ENCODE measurements around the gene POLK.
"Not testable (repeated sequence)": the region's sequence is repeated elsewhere in the genome, so short reads cannot be mapped to it uniquely, and the experiment has no call there.

Gene POLK

GRCh38 chr5:75472973-75473372 is 38.7 kb upstream of the POLK start:
- no peaks in the 10 kb centered on the region for H3K27me3 ChIP-seq (ENCODE audit: insufficient read depth, insufficient read length)
- no peak for TF ChIP-seq ZNF274 (IDR thresholded peaks at IDR 0.05; ENCODE audit: low read depth, low read length)
- peaks cover 11% of the 10 kb centered on the region; the same call in 1 of the 2 replicates for H3K9me3 ChIP-seq (ENCODE audit: insufficient read depth, low read length)
- no peak for DNase-seq (ENCODE audit: low read depth, low spot score)
- H3K4me1 ChIP-seq (ENCODE audit: insufficient read depth, insufficient read length): no peaks in the 10 kb centered on the region
- H3K4me3 ChIP-seq (ENCODE audit: insufficient read length, low read depth): no peak overlapping the region
- H3K9ac ChIP-seq (ENCODE audit: insufficient read length, low read depth): no peak overlapping the region
- no peaks in the 10 kb centered on the region for H3K36me3 ChIP-seq (ENCODE audit: insufficient read depth, insufficient read length, low read length)

DNA sequence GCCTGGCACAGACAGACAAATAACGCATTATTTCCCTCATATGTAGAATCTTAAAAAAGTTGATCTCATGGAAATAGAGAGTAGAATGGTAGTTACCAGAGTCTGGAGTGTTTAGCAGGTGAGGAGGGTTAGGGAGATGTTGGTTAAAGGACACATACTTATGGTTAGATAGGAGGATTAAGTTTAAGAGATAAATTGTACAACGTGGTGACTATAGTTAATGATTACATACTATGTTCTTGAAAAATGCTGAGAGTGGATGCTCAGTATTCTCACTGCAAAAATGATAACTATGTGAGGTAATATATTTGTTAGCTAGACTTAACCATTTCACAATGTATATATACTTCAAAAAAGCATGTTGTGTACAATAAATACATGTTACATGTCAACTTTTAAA is 38.2 kb upstream of the POLK start:
- TF ChIP-seq SUZ12 (IDR thresholded peaks at IDR 0.05; ENCODE audit: extremely low read depth, insufficient read depth, insufficient read length) (no peak), ZNF274 (IDR thresholded peaks at IDR 0.05; ENCODE audit: low read depth, low read length) (no peak), YY1 (IDR thresholded peaks at IDR 0.05; ENCODE audit: insufficient read depth, insufficient read length) (no peak)
- Histone ChIP-seq H3K9me3 (ENCODE audit: insufficient read depth, low read length) (peaks cover 11% of the 10 kb centered on the region; the same call in 1 of the 2 replicates), H3K9ac (ENCODE audit: insufficient read length, low read depth) (no peak overlapping the region), H3K27me3 (ENCODE audit: insufficient read depth, insufficient read length) (no peaks in the 10 kb centered on the region), H3K4me3 (ENCODE audit: insufficient read length, low read depth) (no peak overlapping the region), H3K36me3 (ENCODE audit: insufficient read depth, insufficient read length, low read length) (no peaks in the 10 kb centered on the region), H3K4me1 (ENCODE audit: insufficient read depth, insufficient read length) (no peaks in the 10 kb centered on the region)
- no peak for DNase-seq (ENCODE audit: low read depth, low spot score)

DNA sequence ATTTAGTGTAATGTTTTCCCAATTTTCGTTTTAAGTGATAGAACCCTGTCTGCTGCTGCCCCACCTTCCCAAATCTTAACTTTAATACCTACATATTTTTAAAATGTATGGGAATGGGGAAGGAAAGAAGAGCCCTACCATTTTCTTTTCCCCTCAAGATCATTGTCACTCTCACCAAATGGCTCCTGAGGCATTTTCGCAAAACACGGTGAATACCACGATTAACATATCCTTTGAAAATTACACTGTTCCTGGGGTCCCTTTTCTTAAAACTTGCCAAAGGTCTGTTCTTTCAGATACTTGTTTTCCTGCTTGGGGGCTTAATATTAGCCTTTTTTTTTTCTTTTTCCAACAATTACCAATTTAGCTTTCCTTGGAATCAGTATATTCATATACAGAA is 36.3 kb upstream of the POLK start:
- no peak overlapping the region for H3K4me3 ChIP-seq (ENCODE audit: insufficient read length, low read depth)
- peaks cover 3% of the 10 kb centered on the region; the same call in 1 of the 2 replicates for H3K9me3 ChIP-seq (ENCODE audit: insufficient read depth, low read length)
- TF ChIP-seq ZNF274 (IDR thresholded peaks at IDR 0.05; ENCODE audit: low read depth, low read length) (no peak), SUZ12 (IDR thresholded peaks at IDR 0.05; ENCODE audit: extremely low read depth, insufficient read depth, insufficient read length) (no peak), YY1 (IDR thresholded peaks at IDR 0.05; ENCODE audit: insufficient read depth, insufficient read length) (no peak)
- no peaks in the 10 kb centered on the region for H3K27me3 ChIP-seq (ENCODE audit: insufficient read depth, insufficient read length)
- no peak for DNase-seq (ENCODE audit: low read depth, low spot score)
- H3K36me3 ChIP-seq (ENCODE audit: insufficient read depth, insufficient read length, low read length): no peaks in the 10 kb centered on the region
- no peak overlapping the region for H3K9ac ChIP-seq (ENCODE audit: insufficient read length, low read depth)
- H3K4me1 ChIP-seq (ENCODE audit: insufficient read depth, insufficient read length): no peaks in the 10 kb centered on the region

DNA sequence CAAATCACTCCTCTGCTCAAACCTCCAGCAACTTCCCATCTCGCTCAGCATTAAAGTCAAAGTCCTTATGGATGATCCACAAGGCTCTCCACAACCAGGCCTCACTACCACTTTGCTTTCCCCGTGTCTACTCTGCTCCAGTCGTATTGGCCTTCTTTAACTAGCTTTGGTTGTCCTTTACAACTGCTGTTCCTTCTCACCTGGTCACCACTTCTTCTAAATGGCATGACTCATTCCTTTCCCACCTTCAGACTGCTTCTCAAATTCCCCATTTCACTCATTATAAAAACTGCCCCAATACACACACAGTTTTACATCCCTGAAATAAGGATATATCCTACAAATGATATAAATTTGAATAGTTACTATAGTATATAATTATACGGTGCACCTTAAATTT is 30.7 kb upstream of the POLK start:
- no peaks in the 10 kb centered on the region for H3K36me3 ChIP-seq (ENCODE audit: insufficient read depth, insufficient read length, low read length)
- TF ChIP-seq ZNF274 (IDR thresholded peaks at IDR 0.05; ENCODE audit: low read depth, low read length) (no peak), YY1 (IDR thresholded peaks at IDR 0.05; ENCODE audit: insufficient read depth, insufficient read length) (no peak), SUZ12 (IDR thresholded peaks at IDR 0.05; ENCODE audit: extremely low read depth, insufficient read depth, insufficient read length) (no peak)
- H3K27me3 ChIP-seq (ENCODE audit: insufficient read depth, insufficient read length): no peaks in the 10 kb centered on the region
- H3K4me3 ChIP-seq (ENCODE audit: insufficient read length, low read depth): no peak overlapping the region
- no peaks in the 10 kb centered on the region for H3K9me3 ChIP-seq (ENCODE audit: insufficient read depth, low read length)
- peaks cover 2% of the 10 kb centered on the region for H3K4me1 ChIP-seq (ENCODE audit: insufficient read depth, insufficient read length)
- H3K9ac ChIP-seq (ENCODE audit: insufficient read length, low read depth): no peak overlapping the region
- no peak for DNase-seq (ENCODE audit: low read depth, low spot score)

DNA sequence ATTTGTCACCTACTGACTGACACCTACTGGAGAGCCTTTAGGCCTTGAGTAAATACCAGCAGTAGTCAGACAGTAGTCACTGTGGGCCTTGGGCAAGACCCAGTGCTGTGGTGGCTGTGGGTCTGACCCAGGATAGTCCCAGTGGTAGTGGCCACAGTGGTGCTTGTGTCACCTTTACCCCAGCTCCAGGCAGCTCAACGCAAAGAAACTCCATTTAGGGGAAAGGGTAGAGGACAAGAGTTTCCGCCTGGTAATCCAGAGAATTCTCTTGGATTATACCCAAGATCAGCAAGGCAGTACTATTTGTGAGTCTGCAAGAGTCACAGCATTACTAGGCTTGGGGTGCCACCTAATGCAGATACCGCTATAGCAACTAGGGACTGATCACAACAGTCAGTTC is 29.2 kb upstream of the POLK start:
- Histone ChIP-seq H3K9ac (ENCODE audit: insufficient read length, low read depth) (no peak overlapping the region), H3K27me3 (ENCODE audit: insufficient read depth, insufficient read length) (no peaks in the 10 kb centered on the region), H3K9me3 (ENCODE audit: insufficient read depth, low read length) (no peaks in the 10 kb centered on the region), H3K36me3 (ENCODE audit: insufficient read depth, insufficient read length, low read length) (no peaks in the 10 kb centered on the region), H3K4me1 (ENCODE audit: insufficient read depth, insufficient read length) (peaks cover 2% of the 10 kb centered on the region), H3K4me3 (ENCODE audit: insufficient read length, low read depth) (no peak overlapping the region)
- no peak for TF ChIP-seq SUZ12 (IDR thresholded peaks at IDR 0.05; ENCODE audit: extremely low read depth, insufficient read depth, insufficient read length)
- TF ChIP-seq ZNF274 (IDR thresholded peaks at IDR 0.05; ENCODE audit: low read depth, low read length): no peak
- TF ChIP-seq YY1 (IDR thresholded peaks at IDR 0.05; ENCODE audit: insufficient read depth, insufficient read length): no peak
- no peak for DNase-seq (ENCODE audit: low read depth, low spot score)

GRCh38 chr5:75484605-75485004 is 27.1 kb upstream of the POLK start:
- no peaks in the 10 kb centered on the region for H3K36me3 ChIP-seq (ENCODE audit: insufficient read depth, insufficient read length, low read length)
- DNase-seq (ENCODE audit: low read depth, low spot score): no peak
- no peak for TF ChIP-seq SUZ12 (IDR thresholded peaks at IDR 0.05; ENCODE audit: extremely low read depth, insufficient read depth, insufficient read length)
- no peak for TF ChIP-seq ZNF274 (IDR thresholded peaks at IDR 0.05; ENCODE audit: low read depth, low read length)
- TF ChIP-seq YY1 (IDR thresholded peaks at IDR 0.05; ENCODE audit: insufficient read depth, insufficient read length): no peak
- H3K4me1 ChIP-seq (ENCODE audit: insufficient read depth, insufficient read length): peaks cover 2% of the 10 kb centered on the region
- H3K9ac ChIP-seq (ENCODE audit: insufficient read length, low read depth): no peak overlapping the region
- no peak overlapping the region for H3K4me3 ChIP-seq (ENCODE audit: insufficient read length, low read depth)
- no peaks in the 10 kb centered on the region for H3K27me3 ChIP-seq (ENCODE audit: insufficient read depth, insufficient read length)
- H3K9me3 ChIP-seq (ENCODE audit: insufficient read depth, low read length): no peaks in the 10 kb centered on the region

GRCh38 chr5:75489847-75490246 is 21.8 kb upstream of the POLK start:
- not testable (repeated sequence) for H3K9ac ChIP-seq (ENCODE audit: insufficient read length, low read depth); DNase-seq (ENCODE audit: low read depth, low spot score)

GRCh38 chr5:75491621-75492020 is 20.1 kb upstream of the POLK start:
- TF ChIP-seq SUZ12 (IDR thresholded peaks at IDR 0.05; ENCODE audit: extremely low read depth, insufficient read depth, insufficient read length): no peak
- no peak for TF ChIP-seq YY1 (IDR thresholded peaks at IDR 0.05; ENCODE audit: insufficient read depth, insufficient read length)
- TF ChIP-seq ZNF274 (IDR thresholded peaks at IDR 0.05; ENCODE audit: low read depth, low read length): no peak
- no peak overlapping the region for H3K9ac ChIP-seq (ENCODE audit: insufficient read length, low read depth)
- peaks cover 3% of the 10 kb centered on the region for H3K36me3 ChIP-seq (ENCODE audit: insufficient read depth, insufficient read length, low read length)
- H3K9me3 ChIP-seq (ENCODE audit: insufficient read depth, low read length): no peaks in the 10 kb centered on the region
- H3K4me1 ChIP-seq (ENCODE audit: insufficient read depth, insufficient read length): no peaks in the 10 kb centered on the region
- DNase-seq (ENCODE audit: low read depth, low spot score): no peak
- H3K27me3 ChIP-seq (ENCODE audit: insufficient read depth, insufficient read length): no peaks in the 10 kb centered on the region
- no peak overlapping the region for H3K4me3 ChIP-seq (ENCODE audit: insufficient read length, low read depth)

More at GRCh38 chr5:75489847-75490246, 21.8 kb upstream of the POLK start:
- not testable (repeated sequence) for H3K4me1 ChIP-seq (ENCODE audit: insufficient read depth, insufficient read length); H3K4me3 ChIP-seq (ENCODE audit: insufficient read length, low read depth); H3K36me3 ChIP-seq (ENCODE audit: insufficient read depth, insufficient read length, low read length); H3K9me3 ChIP-seq (ENCODE audit: insufficient read depth, low read length); H3K27me3 ChIP-seq (ENCODE audit: insufficient read depth, insufficient read length)

Measured in NT2/D1 (cell line).